ENCODE results near the gene LRRC4C.

LRRC4C gene

GRCh38 chr11:40291741-40292140 lies 1167.7 kb downstream of the LRRC4C start:
- Histone ChIP-seq H3K4me3 (ENCODE audit: low read length) (no peak overlapping the region), H3K9me3 (ENCODE audit: control insufficient read depth, insufficient read depth, low read length) (no peaks in the 10 kb centered on the region), H3K36me3 (ENCODE audit: control insufficient read depth, insufficient read depth, low read length) (no peaks in the 10 kb centered on the region), H3K4me1 (ENCODE audit: control insufficient read depth, insufficient read depth, low read length) (no peaks in the 10 kb centered on the region), H3K27ac (ENCODE audit: low read length) (no peak overlapping the region), H3K27me3 (ENCODE audit: control insufficient read depth, insufficient read depth, low read length) (peaks cover 8% of the 10 kb centered on the region; the same call in 1 of the 2 replicates)
- no peak for DNase-seq (ENCODE audit: low read depth, low spot score)
- WGBS (ENCODE audit: insufficient coverage, insufficient read length) = no CpG with 5 or more reads among the region's 7 CpGs

- H3K4me1 ChIP-seq (ENCODE audit: control insufficient read depth, insufficient read depth, low read length) = no peaks in the 10 kb centered on the region
- no peaks in the 10 kb centered on the region for H3K36me3 ChIP-seq (ENCODE audit: control insufficient read depth, insufficient read depth, low read length)
- H3K27ac ChIP-seq (ENCODE audit: low read length) = no peak overlapping the region
- DNase-seq (ENCODE audit: low read depth, low spot score) = no peak
- WGBS (ENCODE audit: insufficient coverage, insufficient read length) = no CpG with 5 or more reads among the region's 3 CpGs
- no peak overlapping the region for H3K4me3 ChIP-seq (ENCODE audit: low read length)
- no peaks in the 10 kb centered on the region for H3K9me3 ChIP-seq (ENCODE audit: control insufficient read depth, insufficient read depth, low read length)
- H3K27me3 ChIP-seq (ENCODE audit: control insufficient read depth, insufficient read depth, low read length) = peaks cover 8% of the 10 kb centered on the region; the same call in 1 of the 2 replicates
Observed at GRCh38 chr11:40291329-40291728, 1168.1 kb downstream of the LRRC4C start.

DNA sequence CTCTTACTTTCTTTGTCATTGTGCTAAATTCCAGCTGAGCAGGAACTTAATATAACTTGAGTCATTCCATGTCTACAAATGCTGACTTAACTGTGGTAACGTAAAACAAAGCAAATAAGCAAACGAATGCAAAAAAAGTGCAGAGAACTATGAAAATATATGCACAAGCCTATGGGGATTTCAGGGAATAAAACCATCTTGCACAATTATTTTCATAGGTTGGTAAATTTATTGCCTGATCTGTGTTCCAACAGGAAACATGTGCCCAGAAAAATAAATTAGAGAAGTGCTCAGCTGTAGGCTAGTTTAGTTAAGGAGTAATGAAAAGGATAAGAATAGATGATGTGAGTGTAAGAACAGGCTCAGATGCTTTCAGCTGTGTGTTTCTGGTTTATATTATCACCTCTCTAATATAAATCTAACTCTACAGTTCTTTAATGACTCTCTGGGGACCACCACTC lies 1169.3 kb downstream of the LRRC4C start:
- Histone ChIP-seq H3K27ac (ENCODE audit: low read length) (no peak overlapping the region), H3K9me3 (ENCODE audit: control insufficient read depth, insufficient read depth, low read length) (no peaks in the 10 kb centered on the region), H3K27me3 (ENCODE audit: control insufficient read depth, insufficient read depth, low read length) (peaks cover 8% of the 10 kb centered on the region; the same call in 1 of the 2 replicates), H3K4me1 (ENCODE audit: control insufficient read depth, insufficient read depth, low read length) (no peaks in the 10 kb centered on the region), H3K4me3 (ENCODE audit: low read length) (no peak overlapping the region), H3K36me3 (ENCODE audit: control insufficient read depth, insufficient read depth, low read length) (no peaks in the 10 kb centered on the region)
- WGBS (ENCODE audit: insufficient coverage, insufficient read length) = no CpG with 5 or more reads among the region's 2 CpGs
- no peak for DNase-seq (ENCODE audit: low read depth, low spot score)

DNA sequence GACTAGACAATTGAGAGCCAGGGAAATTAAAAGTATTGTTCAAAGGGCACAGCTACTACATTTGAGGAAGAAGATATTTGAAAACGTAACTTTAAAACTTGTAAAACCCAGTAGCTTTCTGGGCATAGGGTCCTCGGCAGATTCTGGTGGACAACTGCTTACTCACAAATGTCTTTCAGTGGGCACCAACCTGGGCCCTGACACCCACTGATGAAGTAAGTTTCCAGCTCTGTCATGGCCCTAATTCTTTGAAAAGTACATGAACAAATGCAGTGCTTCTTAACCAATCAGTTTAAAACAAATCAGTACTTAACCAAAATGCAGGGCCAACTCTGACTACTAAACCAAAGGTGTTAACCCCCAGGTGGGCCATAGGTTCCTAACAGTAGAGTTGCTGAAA lies 1170.1 kb downstream of the LRRC4C start:
- Histone ChIP-seq H3K4me1 (ENCODE audit: control insufficient read depth, insufficient read depth, low read length) (no peaks in the 10 kb centered on the region), H3K36me3 (ENCODE audit: control insufficient read depth, insufficient read depth, low read length) (no peaks in the 10 kb centered on the region), H3K27ac (ENCODE audit: low read length) (no peak overlapping the region), H3K27me3 (ENCODE audit: control insufficient read depth, insufficient read depth, low read length) (peaks cover 8% of the 10 kb centered on the region; the same call in 1 of the 2 replicates), H3K4me3 (ENCODE audit: low read length) (no peak overlapping the region), H3K9me3 (ENCODE audit: control insufficient read depth, insufficient read depth, low read length) (no peaks in the 10 kb centered on the region)
- no peak for DNase-seq (ENCODE audit: low read depth, low spot score)
- no CpG with 5 or more reads among the region's 2 CpGs for WGBS (ENCODE audit: insufficient coverage, insufficient read length)

DNA sequence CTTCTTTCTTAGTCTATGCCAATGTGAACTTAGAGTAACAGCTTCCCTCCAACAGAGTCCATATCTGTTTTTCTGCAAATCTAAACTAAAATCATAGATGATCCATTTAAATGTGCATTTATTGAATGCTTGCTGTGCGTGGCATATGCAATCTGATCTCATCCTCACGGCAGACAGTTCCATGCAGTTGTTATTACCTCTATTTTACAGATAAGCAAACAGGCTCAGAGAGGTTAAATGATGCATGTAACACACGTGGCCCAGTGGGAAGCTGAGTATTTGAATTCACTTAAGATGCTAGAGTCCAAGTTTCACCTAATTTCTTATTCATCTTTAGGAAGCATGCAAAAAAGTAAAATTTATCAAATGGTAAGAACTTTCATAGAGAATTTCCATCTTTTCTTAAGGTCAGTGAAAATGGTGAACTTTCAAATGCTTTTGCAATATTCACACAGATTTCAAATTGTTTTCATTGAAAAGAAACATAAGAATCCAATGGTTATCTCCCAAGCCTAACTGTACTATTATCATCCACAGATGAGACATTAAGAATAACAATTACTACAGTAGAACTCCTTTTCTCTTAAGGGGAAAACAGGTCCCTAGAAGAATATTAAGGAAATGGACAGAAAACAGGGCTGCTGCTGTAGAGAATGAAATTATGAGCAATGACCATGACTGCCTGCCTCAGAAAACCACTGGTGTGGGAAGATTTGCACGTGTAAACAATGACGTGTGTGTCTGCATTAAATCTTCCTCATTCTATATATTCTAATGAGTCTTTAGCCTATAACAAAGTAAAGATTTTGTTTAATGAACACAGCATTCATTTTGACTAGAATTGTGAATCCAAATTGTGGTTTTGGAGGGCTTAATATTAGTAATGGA lies 1171.3 kb downstream of the LRRC4C start:
- no CpG with 5 or more reads among the region's 5 CpGs for WGBS (ENCODE audit: insufficient coverage, insufficient read length)
- Histone ChIP-seq H3K27ac (ENCODE audit: low read length) (no peak overlapping the region), H3K27me3 (ENCODE audit: control insufficient read depth, insufficient read depth, low read length) (peaks cover 8% of the 10 kb centered on the region; the same call in 1 of the 2 replicates)

DNA sequence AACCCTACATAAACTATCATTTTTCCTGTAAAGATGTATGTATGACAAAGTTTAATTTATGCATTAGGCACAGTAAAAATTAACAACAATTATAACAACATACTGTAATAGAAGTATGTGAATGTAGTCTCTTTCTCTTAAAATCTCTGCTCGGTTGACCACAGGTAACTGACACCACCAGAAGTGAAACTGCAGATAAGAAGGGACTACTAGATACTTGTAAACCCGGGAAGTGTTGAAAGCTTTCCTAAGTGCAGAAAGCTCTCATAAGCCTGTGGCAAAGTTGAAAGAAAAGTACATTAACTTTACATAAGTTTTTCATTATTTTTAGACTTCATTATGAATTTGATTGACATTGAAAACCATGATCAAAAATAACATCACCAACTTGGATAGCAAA lies 1173.3 kb downstream of the LRRC4C start:
- WGBS (ENCODE audit: insufficient coverage, insufficient read length) = no CpG with 5 or more reads among the region's 2 CpGs
- Histone ChIP-seq H3K4me1 (ENCODE audit: control insufficient read depth, insufficient read depth, low read length) (no peaks in the 10 kb centered on the region), H3K4me3 (ENCODE audit: low read length) (no peak overlapping the region), H3K36me3 (ENCODE audit: control insufficient read depth, insufficient read depth, low read length) (no peaks in the 10 kb centered on the region), H3K27me3 (ENCODE audit: control insufficient read depth, insufficient read depth, low read length) (peaks cover 2% of the 10 kb centered on the region; the same call in 1 of the 2 replicates), H3K27ac (ENCODE audit: low read length) (no peak overlapping the region), H3K9me3 (ENCODE audit: control insufficient read depth, insufficient read depth, low read length) (no peaks in the 10 kb centered on the region)
- DNase-seq (ENCODE audit: low read depth, low spot score) = no peak

More for the DNA sequence above, 1171.3 kb downstream of the LRRC4C start:
- H3K36me3 ChIP-seq (ENCODE audit: control insufficient read depth, insufficient read depth, low read length) = no peaks in the 10 kb centered on the region
- H3K9me3 ChIP-seq (ENCODE audit: control insufficient read depth, insufficient read depth, low read length) = no peaks in the 10 kb centered on the region
- no peaks in the 10 kb centered on the region for H3K4me1 ChIP-seq (ENCODE audit: control insufficient read depth, insufficient read depth, low read length)
- H3K4me3 ChIP-seq (ENCODE audit: low read length) = no peak overlapping the region
- no peak for DNase-seq (ENCODE audit: low read depth, low spot score)

- Histone ChIP-seq H3K36me3 (ENCODE audit: control insufficient read depth, insufficient read depth, low read length) (no peaks in the 10 kb centered on the region), H3K9me3 (ENCODE audit: control insufficient read depth, insufficient read depth, low read length) (no peaks in the 10 kb centered on the region), H3K4me1 (ENCODE audit: control insufficient read depth, insufficient read depth, low read length) (no peaks in the 10 kb centered on the region), H3K27me3 (ENCODE audit: control insufficient read depth, insufficient read depth, low read length) (no peaks in the 10 kb centered on the region; the same call in 1 of the 2 replicates), H3K27ac (ENCODE audit: low read length) (no peak overlapping the region), H3K4me3 (ENCODE audit: low read length) (no peak overlapping the region)
- DNase-seq (ENCODE audit: low read depth, low spot score) = no peak
- no CpG with 5 or more reads among the region's 2 CpGs for WGBS (ENCODE audit: insufficient coverage, insufficient read length)
Observed at GRCh38 chr11:40285558-40285957, 1173.9 kb downstream of the LRRC4C start.

DNA sequence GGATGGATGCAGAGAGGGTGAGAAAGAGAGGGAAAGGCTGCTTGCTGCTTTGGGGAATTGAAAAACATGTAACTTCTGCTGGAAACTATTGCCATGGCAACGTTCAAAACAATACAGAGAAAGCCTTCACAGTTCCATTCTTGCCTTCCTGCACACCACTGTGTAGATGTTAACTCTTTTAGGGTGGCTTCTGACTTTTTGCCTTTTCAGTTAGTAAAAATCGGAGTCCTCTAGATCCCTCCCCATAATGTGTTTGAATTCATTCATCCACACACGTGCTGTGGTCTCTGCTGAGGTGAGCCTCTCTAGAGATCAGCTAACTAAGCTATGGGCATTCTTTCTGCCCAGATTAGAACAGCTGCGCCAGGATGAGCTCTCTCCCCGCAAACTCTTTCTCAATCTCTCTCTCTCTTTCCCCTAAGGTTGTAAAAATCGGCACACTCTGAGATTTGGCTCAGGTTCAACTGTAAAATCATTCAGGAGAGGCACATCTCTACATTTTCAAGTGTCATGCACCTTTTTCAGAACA lies 1178.3 kb downstream of the LRRC4C start:
- Histone ChIP-seq H3K27ac (ENCODE audit: low read length) (no peak overlapping the region), H3K4me1 (ENCODE audit: control insufficient read depth, insufficient read depth, low read length) (no peaks in the 10 kb centered on the region), H3K9me3 (ENCODE audit: control insufficient read depth, insufficient read depth, low read length) (no peaks in the 10 kb centered on the region), H3K4me3 (ENCODE audit: low read length) (no peak overlapping the region), H3K36me3 (ENCODE audit: control insufficient read depth, insufficient read depth, low read length) (no peaks in the 10 kb centered on the region), H3K27me3 (ENCODE audit: control insufficient read depth, insufficient read depth, low read length) (no peaks in the 10 kb centered on the region)
- no CpG with 5 or more reads among the region's 6 CpGs for WGBS (ENCODE audit: insufficient coverage, insufficient read length)
- no peak for DNase-seq (ENCODE audit: low read depth, low spot score)

- no peak overlapping the region for H3K27ac ChIP-seq (ENCODE audit: low read length)
- no peaks in the 10 kb centered on the region for H3K27me3 ChIP-seq (ENCODE audit: control insufficient read depth, insufficient read depth, low read length)
- H3K4me1 ChIP-seq (ENCODE audit: control insufficient read depth, insufficient read depth, low read length) = no peaks in the 10 kb centered on the region
- no peaks in the 10 kb centered on the region for H3K9me3 ChIP-seq (ENCODE audit: control insufficient read depth, insufficient read depth, low read length)
- no peak for DNase-seq (ENCODE audit: low read depth, low spot score)
- no peaks in the 10 kb centered on the region for H3K36me3 ChIP-seq (ENCODE audit: control insufficient read depth, insufficient read depth, low read length)
- WGBS (ENCODE audit: insufficient coverage, insufficient read length) = no CpG with 5 or more reads among the region's 18 CpGs
- H3K4me3 ChIP-seq (ENCODE audit: low read length) = no peak overlapping the region
Observed at GRCh38 chr11:40280159-40281051, 1179.0 kb downstream of the LRRC4C start.

DNA sequence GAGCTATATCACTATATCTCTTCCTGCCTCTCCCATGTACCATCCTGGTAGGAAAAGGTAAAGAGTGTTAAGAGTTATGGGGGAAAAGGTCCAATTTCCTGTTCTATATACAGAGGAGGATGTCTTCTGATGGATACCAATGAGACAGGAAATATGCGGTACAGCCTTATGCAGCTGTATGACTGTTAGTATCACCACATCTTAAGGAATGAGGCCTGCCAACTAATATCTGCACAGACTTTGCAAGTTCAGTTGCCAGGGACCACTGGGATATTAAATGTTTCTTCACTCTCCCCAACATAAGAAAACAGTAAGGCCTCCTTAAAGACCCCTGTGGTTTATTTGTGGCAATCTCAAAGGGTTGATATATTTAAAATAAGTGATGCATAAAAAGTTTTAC lies 1182.5 kb downstream of the LRRC4C start:
- Histone ChIP-seq H3K4me3 (ENCODE audit: low read length) (no peak overlapping the region), H3K27ac (ENCODE audit: low read length) (no peak overlapping the region), H3K27me3 (ENCODE audit: control insufficient read depth, insufficient read depth, low read length) (no peaks in the 10 kb centered on the region), H3K4me1 (ENCODE audit: control insufficient read depth, insufficient read depth, low read length) (no peaks in the 10 kb centered on the region), H3K36me3 (ENCODE audit: control insufficient read depth, insufficient read depth, low read length) (no peaks in the 10 kb centered on the region), H3K9me3 (ENCODE audit: control insufficient read depth, insufficient read depth, low read length) (no peaks in the 10 kb centered on the region)
- no CpG with 5 or more reads among the region's 1 CpG for WGBS (ENCODE audit: insufficient coverage, insufficient read length)
- DNase-seq (ENCODE audit: low read depth, low spot score) = no peak

Data from iPS DF 6.9 (cell line).